ENCODE results near the gene SULT1A3.
"Not testable (repeated sequence)": the region's sequence is repeated elsewhere in the genome, so short reads cannot be mapped to it uniquely, and the experiment has no call there.

The SULT1A3 gene

GRCh38 chr16:30199049-30199448 is at the start of gene SULT1A3:
Gene SULT1A3, plus strand, starts transcription at chr16:30199255. Its CDS starts 1,474 bp downstream, at chr16:30200729.
- not testable (repeated sequence) for DNase-seq (ENCODE audit: low spot score)

GRCh38 chr16:30151091-30151490 is 48.0 kb upstream of the SULT1A3 start:
- DNase-seq (ENCODE audit: low spot score) = no peak

- no peak for DNase-seq (ENCODE audit: low spot score)
These were observed 46.5 kb upstream of the SULT1A3 start for GRCh38 chr16:30152517-30152916.

GRCh38 chr16:30155188-30155587 is 43.9 kb upstream of the SULT1A3 start:
- no peak for DNase-seq (ENCODE audit: low spot score)

GRCh38 chr16:30157214-30157613 is 41.8 kb upstream of the SULT1A3 start:
- no peak for DNase-seq (ENCODE audit: low spot score)

GRCh38 chr16:30163538-30163937 is 35.5 kb upstream of the SULT1A3 start:
- DNase-seq (ENCODE audit: low spot score) = no peak

- DNase-seq (ENCODE audit: low spot score) = no peak
These were observed 32.7 kb upstream of the SULT1A3 start for GRCh38 chr16:30166202-30166902.

- DNase-seq (ENCODE audit: low spot score) = not testable (repeated sequence)
These were observed 30.3 kb upstream of the SULT1A3 start for GRCh38 chr16:30168746-30169145.

GRCh38 chr16:30169416-30169815 is 29.6 kb upstream of the SULT1A3 start:
- not testable (repeated sequence) for DNase-seq (ENCODE audit: low spot score)

GRCh38 chr16:30170145-30170544 is 28.9 kb upstream of the SULT1A3 start:
- DNase-seq (ENCODE audit: low spot score) = not testable (repeated sequence)

GRCh38 chr16:30173054-30173453 is 26.0 kb upstream of the SULT1A3 start:
- no peak for DNase-seq (ENCODE audit: low spot score)

GRCh38 chr16:30176876-30177275 is 22.2 kb upstream of the SULT1A3 start:
- not testable (repeated sequence) for DNase-seq (ENCODE audit: low spot score)

- DNase-seq (ENCODE audit: low spot score) = no peak
These were observed 19.9 kb upstream of the SULT1A3 start for GRCh38 chr16:30179195-30179594.

GRCh38 chr16:30179931-30180330 is 19.1 kb upstream of the SULT1A3 start:
- DNase-seq (ENCODE audit: low spot score) = no peak

GRCh38 chr16:30180741-30181140 is 18.3 kb upstream of the SULT1A3 start:
- no peak for DNase-seq (ENCODE audit: low spot score)

- peak; percentile 88 for DNase-seq (ENCODE audit: low spot score)
These were observed 15.6 kb upstream of the SULT1A3 start, which contains the start of gene CORO1A for GRCh38 chr16:30183233-30184095. Gene CORO1A, plus strand, starts transcription at chr16:30183602. Its CDS starts 1,608 bp downstream, at chr16:30185210.

- DNase-seq (ENCODE audit: low spot score) = no peak
These were observed 14.8 kb upstream of the SULT1A3 start for GRCh38 chr16:30184096-30184890.

GRCh38 chr16:30184891-30185682 is 14.0 kb upstream of the SULT1A3 start:
- no peak for DNase-seq (ENCODE audit: low spot score)

- DNase-seq (ENCODE audit: low spot score) = no peak
These were observed 13.2 kb upstream of the SULT1A3 start for GRCh38 chr16:30185683-30186421.

- no peak for DNase-seq (ENCODE audit: low spot score)
These were observed 12.6 kb upstream of the SULT1A3 start for GRCh38 chr16:30186444-30186781.

Data from iPS-NIHi11 (cell line).